Keratinocyte (primary cell): Measurements from ENCODE around the gene ATG10. TPM values are rescaled to one million over a fixed set of nuclear protein-coding genes. Genes with fewer than 3 reads are reported as not detected.

Experiments used
- DNase-seq: peaks from one replicate; pipeline ENCODE4 v3.0.0-alpha.2; 2011; ENCODE audit warnings: low read depth, missing footprints, low spot score
- FAIRE-seq: peaks from 2 replicates; lab custom pipeline; 2011; peaks lifted over from hg19 to GRCh38; lab: Jason Lieb, UNC
- H2AFZ ChIP-seq: 2 replicates; pipeline ENCODE4 v1.6.0; 2012; ENCODE audit warnings: low read length, control low read depth, inconsistent platforms; ENCODE audit not compliant: control insufficient read depth
- H3K27ac ChIP-seq: 2 replicates; pipeline ENCODE4 v1.5.1; 2011; ENCODE audit warnings: low read length; ENCODE audit not compliant: control insufficient read depth, insufficient read depth
- H3K27me3 ChIP-seq: 3 replicates; pipeline ENCODE4 v1.6.0; 2011; ENCODE audit warnings: low read length; ENCODE audit not compliant: control insufficient read depth, insufficient read depth; ENCODE audit errors: extremely low read depth
- H3K36me3 ChIP-seq, 2 experiments: 2 replicates in 1 of 2; 3 replicates in 1 of 2; pipeline ENCODE4 v1.5.1; 2011; ENCODE audit warnings: low read length in 2 of 2, mild to moderate bottlenecking in 1 of 2; ENCODE audit not compliant: control insufficient read depth in 2 of 2, insufficient read depth in 2 of 2; ENCODE audit errors: extremely low read depth in 1 of 2
- H3K4me1 ChIP-seq: 3 replicates; pipeline ENCODE4 v1.5.1; 2011; ENCODE audit warnings: low read length; ENCODE audit not compliant: control insufficient read depth, insufficient read depth; ENCODE audit errors: extremely low read depth
- H3K4me2 ChIP-seq: 3 replicates; pipeline ENCODE4 v1.6.0; 2011; ENCODE audit warnings: low read depth, low read length; ENCODE audit not compliant: control insufficient read depth, insufficient read depth; ENCODE audit errors: extremely low read depth
- H3K4me3 ChIP-seq, 3 experiments: fragments of 200-600 bp in 1 of 3; sonication (generic) in 1 of 3; 2 replicates in 2 of 3; 3 replicates in 1 of 3; pipeline ENCODE4 v1.5.1; 2011 to 2016; ENCODE audit warnings: low read length in 3 of 3, mild to moderate bottlenecking in 3 of 3, control low read depth in 2 of 3, inconsistent platforms in 1 of 3, low read depth in 1 of 3, mixed read lengths in 1 of 3, mixed run types in 1 of 3, moderate library complexity in 1 of 3; ENCODE audit not compliant: control insufficient read depth in 2 of 3, insufficient read depth in 2 of 3; ENCODE audit errors: extremely low read depth in 1 of 3
- H3K79me2 ChIP-seq: 2 replicates; pipeline ENCODE4 v1.6.0; 2012; ENCODE audit warnings: low read length; ENCODE audit not compliant: control insufficient read depth, insufficient read depth
- H3K9ac ChIP-seq: 3 replicates; pipeline ENCODE4 v1.6.0; 2011; ENCODE audit warnings: low read length; ENCODE audit not compliant: control insufficient read depth, insufficient read depth; ENCODE audit errors: extremely low read depth
- H3K9me1 ChIP-seq: 3 replicates; pipeline ENCODE4 v1.6.0; 2011; ENCODE audit warnings: low read length; ENCODE audit not compliant: control insufficient read depth, insufficient read depth; ENCODE audit errors: extremely low read depth
- H3K9me3 ChIP-seq: 2 replicates; pipeline ENCODE4 v1.5.1; 2012; ENCODE audit warnings: low read depth, low read length; ENCODE audit not compliant: control insufficient read depth
- H4K20me1 ChIP-seq: 3 replicates; pipeline ENCODE4 v1.6.0; 2011; ENCODE audit warnings: low read length; ENCODE audit not compliant: control insufficient read depth, insufficient read depth; ENCODE audit errors: extremely low read depth
- CTCF ChIP-seq, 3 experiments: IDR thresholded peaks in 1 of 3; conservative IDR thresholded peaks in 1 of 3; optimal IDR thresholded peaks in 1 of 3; 2 replicates in 2 of 3; 3 replicates in 1 of 3; pipeline versions ENCODE3 to v1.5.1; 2011; ENCODE audit warnings: low read length in 3 of 3, mild to moderate bottlenecking in 3 of 3, moderate library complexity in 2 of 3, control low read depth in 1 of 3, inconsistent platforms in 1 of 3; ENCODE audit not compliant: insufficient read depth in 2 of 3; ENCODE audit errors: extremely low read depth in 1 of 3
- EZH2 ChIP-seq: IDR thresholded peaks from one replicate; pipeline ENCODE4 v1.6.1; 2012; ENCODE audit warnings: inconsistent platforms, mild to moderate bottlenecking, low read length, moderate library complexity
- dilution Hi-C: fragments of 300-500 bp; cut with MboI; formaldehyde crosslinking; loops from one replicate; pipeline ENCODE4 v1.7.0; 2020; ENCODE audit warnings: low sequenced_read_pairs; ENCODE audit not compliant: extremely low pct_ligation_motif_present
- polyA plus RNA-seq, 5 experiments: library from polyadenylated mRNA; depleted of rRNA in 3 of 5; stranded (reverse) in 3 of 5; stranded (forward) in 1 of 5; unstranded in 1 of 5; fragments of >200 nt; gene quantifications; 1 replicate in 1 of 5; 2 replicates in 3 of 5; 3 replicates in 1 of 5; pipeline versions ENCODE4 v1.2.1 to v1.2.3, GENCODE V29; 2011 to 2012; ENCODE audit warnings: missing spikeins in 2 of 5, low read depth in 1 of 5, low replicate concordance in 1 of 5

The ATG10 gene
- polyA plus RNA-seq, 1 donor (not counting 4 experiments of a cell fraction or from before 2014, with no cell fraction given), result 5.4 TPM

GRCh38 chr5:81994679-81995078 is 22.9 kb downstream of the ATG10 start:
- no peak overlapping the region for H2AFZ ChIP-seq
- H3K27me3 ChIP-seq, result no peaks in the 10 kb centered on the region
- no peak overlapping the region for H3K4me3 ChIP-seq
- H3K79me2 ChIP-seq, result no peaks in the 10 kb centered on the region
- dilution Hi-C loops, result no loop called here
- H3K9ac ChIP-seq, result no peak overlapping the region
- no peak for DNase-seq
- TF ChIP-seq EZH2, result no peak
- TF ChIP-seq CTCF (optimal IDR thresholded peaks at IDR 0.05 in 1 of 3, IDR thresholded peaks at IDR 0.05 in 1 of 3, conservative IDR thresholded peaks at IDR 0.05 in 1 of 3; ENCODE audit: extremely low read depth in 1 of 3, insufficient read depth in 2 of 3, low read length in 3 of 3), result no peak
- H3K9me3 ChIP-seq, result no peaks in the 10 kb centered on the region
- FAIRE-seq, result no peak
- H3K4me2 ChIP-seq, result no peak overlapping the region
- H3K27ac ChIP-seq, result no peak overlapping the region
- peaks cover 0 to 2% of the 10 kb centered on the region in 2 experiments for H3K36me3 ChIP-seq
- no peaks in the 10 kb centered on the region for H3K9me1 ChIP-seq
- no peaks in the 10 kb centered on the region for H3K4me1 ChIP-seq
- no peaks in the 10 kb centered on the region for H4K20me1 ChIP-seq

- no peaks in the 10 kb centered on the region for H3K9me3 ChIP-seq
- H4K20me1 ChIP-seq, result no peaks in the 10 kb centered on the region
- H2AFZ ChIP-seq, result no peak overlapping the region
- H3K27me3 ChIP-seq, result no peaks in the 10 kb centered on the region
- FAIRE-seq (no peak), DNase-seq (no peak)
- no peak overlapping the region for H3K27ac ChIP-seq
- no peaks in the 10 kb centered on the region for H3K4me1 ChIP-seq
- no peak overlapping the region for H3K4me3 ChIP-seq
- no peak overlapping the region for H3K4me2 ChIP-seq
- no peaks in the 10 kb centered on the region for H3K9me1 ChIP-seq
- dilution Hi-C loops, result no loop called here
- peaks cover 0 to 2% of the 10 kb centered on the region in 2 experiments for H3K36me3 ChIP-seq
- H3K79me2 ChIP-seq, result no peaks in the 10 kb centered on the region
- H3K9ac ChIP-seq, result no peak overlapping the region
- TF ChIP-seq EZH2, result no peak
- no peak for TF ChIP-seq CTCF (optimal IDR thresholded peaks at IDR 0.05 in 1 of 3, IDR thresholded peaks at IDR 0.05 in 1 of 3, conservative IDR thresholded peaks at IDR 0.05 in 1 of 3; ENCODE audit: extremely low read depth in 1 of 3, insufficient read depth in 2 of 3, low read length in 3 of 3)
These were observed 23.6 kb downstream of the ATG10 start for GRCh38 chr5:81995407-81995806.
